Globus pallidus (tissue), 1 donor: ENCODE results near the gene ZNF423.

Source experiments
- DNase-seq: peaks from one replicate; pipeline ENCODE4 v3.0.0-alpha.2; 2015; ENCODE audit warnings: low spot score

The ZNF423 gene

GRCh38 chr16:49622421-49623402 is 233.2 kb downstream of the ZNF423 start:
- DNase-seq, result no peak

GRCh38 chr16:49622084-49622390 is 233.9 kb downstream of the ZNF423 start:
- DNase-seq, result no peak

GRCh38 chr16:49621241-49622083 is 234.4 kb downstream of the ZNF423 start:
- no peak for DNase-seq

GRCh38 chr16:49620869-49621240 is 235.1 kb downstream of the ZNF423 start:
- DNase-seq, result no peak

- no peak for DNase-seq
Observed at GRCh38 chr16:49620158-49620868, 235.6 kb downstream of the ZNF423 start.

- no peak for DNase-seq
Observed at GRCh38 chr16:49619811-49620157, 236.1 kb downstream of the ZNF423 start.

GRCh38 chr16:49618955-49619354 is 237.0 kb downstream of the ZNF423 start:
- no peak for DNase-seq

GRCh38 chr16:49617710-49618330 is 238.1 kb downstream of the ZNF423 start:
- DNase-seq, result no peak

GRCh38 chr16:49617016-49617629 is 238.8 kb downstream of the ZNF423 start:
- no peak for DNase-seq

- no peak for DNase-seq
Observed at GRCh38 chr16:49615576-49615975, 240.3 kb downstream of the ZNF423 start.

GRCh38 chr16:49610983-49611382 is 244.9 kb downstream of the ZNF423 start:
- no peak for DNase-seq

- no peak for DNase-seq
Observed at GRCh38 chr16:49608779-49609178, 247.1 kb downstream of the ZNF423 start.

- no peak for DNase-seq
Observed at GRCh38 chr16:49608098-49608497, 247.8 kb downstream of the ZNF423 start.

- DNase-seq, result no peak
Observed at GRCh38 chr16:49605536-49606254, 250.2 kb downstream of the ZNF423 start.

GRCh38 chr16:49604602-49605001 is 251.3 kb downstream of the ZNF423 start:
- no peak for DNase-seq

GRCh38 chr16:49603956-49604355 is 252.0 kb downstream of the ZNF423 start:
- DNase-seq, result no peak

GRCh38 chr16:49602976-49603310 is 253.0 kb downstream of the ZNF423 start:
- DNase-seq, result no peak

GRCh38 chr16:49602201-49602975 is 253.5 kb downstream of the ZNF423 start:
- DNase-seq, result no peak

- DNase-seq, result no peak
Observed at GRCh38 chr16:49601576-49601975, 254.3 kb downstream of the ZNF423 start.

- DNase-seq, result no peak
Observed at GRCh38 chr16:49600976-49601375, 254.9 kb downstream of the ZNF423 start.
